Stimulated activated naive CD8-positive, alpha-beta T cell treated with anti-CD3 and anti-CD28 coated beads, Interleukin-15, amount 100 ng/mL, for 72 hours (primary cell): ENCODE measurements around the gene UCHL5.
A peak's percentile ranks its signal among the peaks of the same experiment; 100 is the strongest.
"Not testable (repeated sequence)": the region's sequence is repeated elsewhere in the genome, so short reads cannot be mapped to it uniquely, and the experiment has no call there.

Experiments used
- ATAC-seq: fragments of 150-1000 bp; cut with Tn5 transposase; 2 replicates; pipeline ENCODE4 v1.10.0; 2021; ENCODE audit warnings: mild to moderate bottlenecking, moderate library complexity
- DNase-seq, 2 donors: peaks; one replicate each; pipeline ENCODE4 v3.0.0; 2021 to 2022
- H3K27ac Mint-ChIP-seq, 2 donors: one replicate each; pipeline ENCODE4 v1.8.0; 2022; ENCODE audit warnings: mild to moderate bottlenecking in 2 of 2, mixed read lengths in 2 of 2, moderate library complexity in 2 of 2
- H3K27me3 Mint-ChIP-seq: one replicate; pipeline ENCODE4 v1.8.0; 2022; ENCODE audit warnings: mixed read lengths
- H3K4me1 Mint-ChIP-seq: one replicate; pipeline ENCODE4 v1.8.0; 2022; ENCODE audit warnings: mild to moderate bottlenecking, mixed read lengths
- H3K4me3 Mint-ChIP-seq, 2 donors: one replicate each; pipeline ENCODE4 v1.8.0; 2022; ENCODE audit warnings: mild to moderate bottlenecking in 2 of 2, mixed read lengths in 2 of 2, moderate library complexity in 1 of 2
- H3K9me3 Mint-ChIP-seq, 2 donors: one replicate each; pipeline ENCODE4 v1.8.0; 2022; ENCODE audit warnings: mixed read lengths in 2 of 2

UCHL5 gene

DNA sequence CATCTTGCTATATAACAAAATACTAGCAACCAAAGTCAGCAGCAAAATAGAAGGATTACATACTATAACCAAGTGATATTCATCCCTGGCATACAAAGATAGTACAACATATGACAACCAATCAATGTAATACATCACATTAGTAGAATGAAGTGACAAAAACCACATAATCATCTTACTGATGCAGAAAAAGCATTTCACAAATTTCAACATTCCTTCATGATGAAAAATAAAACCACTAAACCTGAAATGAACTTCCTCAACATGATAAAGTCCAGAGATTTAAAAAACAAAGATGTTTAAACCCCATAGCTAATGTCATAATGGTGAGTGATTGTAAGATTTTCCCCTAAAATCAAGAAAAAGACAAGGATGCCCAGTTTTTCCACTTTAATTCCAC, 18.8 kb upstream of the UCHL5 start:
- Mint-ChIP-seq H3K27ac (no peak overlapping the region), H3K27me3 (no peaks in the 10 kb centered on the region), H3K4me3 (no peak overlapping the region), H3K9me3 (peaks cover 0 to 4% of the 10 kb centered on the region in 2 donors), H3K4me1 (no peaks in the 10 kb centered on the region)
- ATAC-seq (no peak), DNase-seq (no peak)

DNA sequence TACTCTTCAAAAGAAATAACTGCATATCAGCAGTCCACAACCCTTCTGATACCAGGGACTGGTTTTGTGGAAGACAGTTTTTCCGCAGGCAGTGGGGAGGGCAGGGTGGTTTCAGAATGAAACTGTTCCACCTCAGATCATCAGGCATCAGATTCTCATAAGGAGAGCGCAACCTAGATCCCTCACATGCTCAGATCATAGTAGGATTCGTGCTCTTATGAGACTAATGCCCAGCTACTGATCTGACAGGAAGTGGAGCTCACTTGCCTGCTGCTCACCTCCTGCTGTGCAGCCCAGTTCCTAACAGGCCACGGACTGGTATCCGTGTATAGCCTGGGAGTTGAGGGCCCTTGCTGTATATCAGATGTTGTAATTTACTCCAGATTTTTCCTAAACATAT, 11.8 kb upstream of the UCHL5 start:
- ATAC-seq (peak; percentile 91), DNase-seq (peak in 1 of 2 donors; percentile 21)
- Mint-ChIP-seq H3K4me3 (peak overlapping the region; percentile 6 to 25), H3K27ac (no peak overlapping the region), H3K4me1 (peaks cover 32% of the 10 kb centered on the region), H3K9me3 (no peaks in the 10 kb centered on the region), H3K27me3 (no peaks in the 10 kb centered on the region)

DNA sequence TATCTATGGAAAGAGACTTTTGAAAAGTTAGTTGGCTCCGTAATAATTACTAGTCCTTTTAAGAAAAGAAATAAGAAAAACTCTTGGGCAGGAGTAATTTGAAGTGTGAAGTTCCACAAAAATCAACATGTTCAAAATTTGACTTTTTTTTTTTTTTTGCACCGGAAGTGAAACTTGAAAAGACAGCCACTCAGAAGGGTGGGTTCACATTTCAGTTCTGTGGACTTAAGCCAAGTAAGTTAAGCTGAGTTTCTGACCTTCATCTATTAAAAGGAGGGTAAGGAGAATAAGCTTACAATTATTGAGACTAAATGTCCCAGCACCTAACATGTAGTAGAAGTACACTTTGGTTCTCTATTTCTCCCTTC, 11.2 kb upstream of the UCHL5 start:
- no peaks in the 10 kb centered on the region for H3K9me3 Mint-ChIP-seq
- peak overlapping the region in 1 of 2 donors; percentile 7 for H3K27ac Mint-ChIP-seq
- ATAC-seq (no peak), DNase-seq (no peak)
- H3K4me3 Mint-ChIP-seq, result peak overlapping the region in 1 of 2 donors; percentile 49
- H3K27me3 Mint-ChIP-seq, result no peaks in the 10 kb centered on the region
- H3K4me1 Mint-ChIP-seq, result peaks cover 35% of the 10 kb centered on the region

DNA sequence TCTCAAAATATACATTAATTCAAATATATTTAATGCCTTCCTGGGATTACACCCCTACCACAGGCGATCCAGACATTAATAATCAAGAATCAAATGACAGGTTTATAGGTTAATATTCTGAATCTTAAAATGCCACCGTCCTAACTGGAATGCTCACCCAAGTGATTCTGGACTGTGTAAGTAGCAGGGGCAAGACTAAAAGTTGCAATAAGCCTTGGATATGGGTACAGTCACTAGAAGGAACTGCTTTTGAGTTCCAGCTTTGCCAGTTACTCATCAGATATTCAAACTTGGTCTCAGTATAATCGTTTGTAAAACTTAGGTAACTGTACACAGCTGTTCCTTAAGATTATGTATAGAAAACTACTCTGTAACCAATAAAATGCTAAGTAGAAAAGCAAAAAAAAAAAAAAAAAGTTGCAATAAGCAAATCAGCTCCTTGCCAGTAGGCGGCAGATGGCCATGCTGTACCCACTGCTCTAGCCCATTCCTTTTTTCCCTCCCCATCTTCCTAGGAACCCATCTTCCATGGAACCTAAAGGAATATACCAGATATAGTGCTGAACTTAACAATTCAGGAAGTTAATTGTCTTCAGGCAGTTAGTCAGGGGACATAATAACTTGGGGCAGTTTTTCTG, 10.7 kb upstream of the UCHL5 start:
- H3K27ac Mint-ChIP-seq, result peak overlapping the region in 1 of 2 donors; percentile 7
- ATAC-seq (no peak), DNase-seq (no peak)
- peak overlapping the region in 1 of 2 donors; percentile 49 for H3K4me3 Mint-ChIP-seq
- peaks cover 40% of the 10 kb centered on the region for H3K4me1 Mint-ChIP-seq
- H3K9me3 Mint-ChIP-seq, result no peaks in the 10 kb centered on the region
- no peaks in the 10 kb centered on the region for H3K27me3 Mint-ChIP-seq

DNA sequence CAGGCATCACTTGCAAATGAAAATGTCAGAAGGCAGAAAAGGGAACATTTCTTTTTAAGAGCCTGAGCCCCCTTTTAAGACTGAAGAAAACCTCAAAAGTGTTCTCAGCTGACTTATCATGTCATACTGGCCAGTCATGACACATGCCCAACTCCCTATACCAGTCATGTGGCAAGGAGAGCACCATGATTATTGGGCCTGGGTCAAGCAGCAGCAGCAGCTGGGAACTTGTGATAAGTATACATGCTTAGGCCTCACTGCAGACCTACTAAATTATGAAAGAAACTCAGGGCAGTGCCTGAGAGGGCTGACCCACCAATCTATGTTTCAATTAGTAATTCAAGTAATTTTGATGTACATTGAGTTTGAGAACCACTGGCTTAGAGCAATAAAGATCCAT, 8.9 kb upstream of the UCHL5 start:
- no peak for DNase-seq
- Mint-ChIP-seq H3K9me3 (no peaks in the 10 kb centered on the region), H3K27me3 (no peaks in the 10 kb centered on the region), H3K4me3 (no peak overlapping the region), H3K27ac (no peak overlapping the region), H3K4me1 (peaks cover 55% of the 10 kb centered on the region)
- ATAC-seq, result peak; percentile 38

DNA sequence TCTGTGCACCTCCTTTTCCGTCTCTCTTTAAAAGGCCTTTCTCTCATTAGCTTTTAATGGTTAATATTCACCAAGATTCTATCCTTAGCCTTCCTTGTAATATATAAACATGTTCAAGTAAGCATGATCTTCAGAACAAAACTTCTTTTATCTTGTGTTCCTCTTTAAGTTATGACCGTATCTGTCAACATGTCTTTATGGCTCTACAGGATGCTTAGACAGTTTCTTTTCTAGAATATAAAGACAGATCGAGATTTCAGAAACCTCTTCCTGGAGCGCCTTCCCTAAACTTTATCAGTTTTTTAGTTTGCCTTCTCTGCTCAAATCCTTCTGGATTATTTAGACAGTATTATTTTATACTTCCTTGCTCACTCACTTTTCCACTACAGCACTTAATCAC, 7.4 kb upstream of the UCHL5 start:
- H3K27me3 Mint-ChIP-seq, result no peaks in the 10 kb centered on the region
- no peak overlapping the region for H3K27ac Mint-ChIP-seq
- DNase-seq (no peak), ATAC-seq (no peak)
- H3K9me3 Mint-ChIP-seq, result peaks cover 0 to 5% of the 10 kb centered on the region in 2 donors
- peaks cover 61% of the 10 kb centered on the region for H3K4me1 Mint-ChIP-seq
- H3K4me3 Mint-ChIP-seq, result no peak overlapping the region

DNA sequence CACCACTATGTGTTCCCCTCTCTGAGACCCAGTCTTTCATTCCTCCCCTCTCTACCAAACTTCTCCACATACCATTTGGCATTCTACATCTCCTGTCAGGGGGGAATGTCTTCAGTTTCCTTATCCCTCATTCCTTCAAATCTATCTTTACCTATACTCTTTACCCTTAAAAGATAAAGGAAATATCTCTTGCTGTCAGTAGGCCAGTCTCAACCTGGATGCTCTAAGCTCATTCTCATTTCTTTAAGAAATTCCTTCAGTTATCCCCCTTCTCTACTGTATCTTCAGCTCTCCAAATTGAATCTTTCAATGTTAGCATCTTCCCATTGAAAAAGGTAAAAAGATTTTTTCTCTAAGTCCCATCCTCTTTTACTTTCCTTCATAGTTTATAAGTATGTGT, 6.8 kb upstream of the UCHL5 start:
- no peaks in the 10 kb centered on the region for H3K27me3 Mint-ChIP-seq
- peaks cover 63% of the 10 kb centered on the region for H3K4me1 Mint-ChIP-seq
- H3K4me3 Mint-ChIP-seq, result no peak overlapping the region

DNA sequence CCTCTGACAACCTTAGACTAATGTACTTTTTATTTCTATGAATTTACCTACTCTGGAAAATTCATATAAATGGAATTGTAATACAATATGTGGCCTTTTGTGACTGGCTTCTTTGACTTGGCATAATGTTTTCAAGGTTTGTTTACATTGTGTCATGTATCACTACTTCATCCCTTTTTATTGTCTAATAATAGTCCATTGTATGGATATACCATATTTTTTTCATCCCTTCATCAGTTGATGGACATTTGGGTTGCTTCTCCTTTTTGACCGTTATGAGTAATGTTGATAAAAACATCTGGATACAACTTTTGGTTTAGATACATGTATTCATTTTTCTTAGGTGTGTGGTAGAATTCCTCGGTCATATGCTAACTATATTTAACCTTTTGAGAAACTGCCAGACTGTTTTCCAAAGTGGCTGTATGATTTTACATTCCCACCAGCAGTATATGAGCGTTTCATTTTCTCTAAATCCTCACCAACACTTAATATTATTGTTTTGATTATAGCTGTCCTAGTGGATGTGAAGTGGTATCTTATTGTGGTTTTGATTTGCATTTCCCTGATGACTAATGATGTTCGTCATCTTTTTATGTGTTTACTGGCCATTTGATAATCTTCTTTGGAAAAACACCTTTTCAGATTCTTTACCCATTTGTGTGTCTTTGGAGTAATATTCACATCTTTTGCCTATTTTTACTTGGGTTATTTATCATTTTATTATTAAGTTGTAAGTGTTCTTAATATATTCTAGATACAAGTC, 3.7 kb upstream of the UCHL5 start:
- H3K27ac Mint-ChIP-seq, result peak overlapping the region in 1 of 2 donors; percentile 19
- peaks cover 63% of the 10 kb centered on the region for H3K4me1 Mint-ChIP-seq
- no peak for ATAC-seq
- no peak for DNase-seq
- no peaks in the 10 kb centered on the region for H3K27me3 Mint-ChIP-seq
- peak overlapping the region in 1 of 2 donors; percentile 35 for H3K4me3 Mint-ChIP-seq
- H3K9me3 Mint-ChIP-seq, result peaks cover 0 to 5% of the 10 kb centered on the region in 2 donors

More for the DNA sequence above, 6.8 kb upstream of the UCHL5 start:
- peaks cover 0 to 5% of the 10 kb centered on the region in 2 donors for H3K9me3 Mint-ChIP-seq
- no peak for DNase-seq
- no peak for ATAC-seq
- H3K27ac Mint-ChIP-seq, result peak overlapping the region in 1 of 2 donors; percentile 59

DNA sequence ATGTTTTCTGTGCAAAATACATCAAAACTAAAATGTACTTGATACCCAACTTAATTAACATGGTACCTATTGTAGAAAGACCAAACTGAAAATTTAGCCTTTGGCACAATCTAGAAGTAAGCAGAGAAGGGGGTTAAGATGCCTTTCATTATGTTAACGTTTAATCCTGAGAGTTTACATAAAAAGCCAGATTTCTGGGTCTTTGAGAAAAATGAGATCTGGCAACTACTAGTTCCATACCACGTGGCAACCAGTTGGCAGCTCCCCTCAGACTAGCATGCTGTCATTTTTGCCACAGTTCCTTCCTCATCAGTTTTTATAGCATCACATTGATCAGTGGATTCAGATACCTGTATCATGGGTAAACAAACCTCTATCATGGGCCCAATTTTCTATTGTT, 1.8 kb upstream of the UCHL5 start:
- Mint-ChIP-seq H3K4me3 (peak overlapping the region; percentile 90 to 97), H3K27ac (peak overlapping the region in 1 of 2 donors; percentile 5), H3K27me3 (no peaks in the 10 kb centered on the region), H3K9me3 (peaks cover 0 to 5% of the 10 kb centered on the region in 2 donors), H3K4me1 (peaks cover 62% of the 10 kb centered on the region)
- ATAC-seq (no peak), DNase-seq (no peak)

DNA sequence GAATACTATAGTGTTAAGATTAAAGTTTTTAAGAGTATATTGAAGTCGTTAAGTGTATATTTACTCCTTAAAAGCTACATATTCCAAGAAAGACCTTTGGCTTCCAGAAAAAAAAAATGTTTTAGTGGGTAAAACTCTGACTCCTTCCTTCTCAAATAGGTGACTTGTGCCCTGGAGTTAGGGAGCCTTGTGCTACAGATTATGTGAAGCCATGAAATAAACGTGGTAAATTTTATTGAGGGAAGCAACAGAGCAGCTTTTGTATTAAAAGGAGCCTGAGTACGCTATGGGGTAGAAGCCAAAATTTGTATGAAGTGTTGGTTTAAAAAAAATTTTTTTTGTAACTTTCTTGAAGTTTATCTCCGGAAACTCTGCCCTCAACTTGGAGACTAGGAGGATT, 1.2 kb upstream of the UCHL5 start:
- H3K9me3 Mint-ChIP-seq, result peaks cover 0 to 5% of the 10 kb centered on the region in 2 donors
- peak overlapping the region; percentile 98 to 99 for H3K27ac Mint-ChIP-seq
- H3K4me3 Mint-ChIP-seq, result peak overlapping the region; percentile 90 to 97
- DNase-seq (no peak), ATAC-seq (no peak)
- H3K27me3 Mint-ChIP-seq, result no peaks in the 10 kb centered on the region
- H3K4me1 Mint-ChIP-seq, result peaks cover 60% of the 10 kb centered on the region

DNA sequence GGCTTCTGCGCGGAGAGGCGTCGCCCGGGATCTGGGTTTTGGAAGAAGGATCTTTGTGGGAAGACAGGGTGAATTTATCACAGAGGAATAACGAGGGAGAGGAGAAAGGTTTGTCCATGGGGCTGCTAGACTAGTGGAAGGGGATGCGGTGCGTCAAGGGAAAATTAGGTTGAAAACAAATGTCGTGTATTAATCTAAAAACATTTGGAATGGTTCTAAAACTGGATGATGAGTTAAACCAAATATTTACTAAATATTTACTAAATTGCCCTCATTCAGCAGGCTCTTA, 899 bp upstream of the UCHL5 start:
- H3K4me1 Mint-ChIP-seq, result peaks cover 57% of the 10 kb centered on the region

DNA sequence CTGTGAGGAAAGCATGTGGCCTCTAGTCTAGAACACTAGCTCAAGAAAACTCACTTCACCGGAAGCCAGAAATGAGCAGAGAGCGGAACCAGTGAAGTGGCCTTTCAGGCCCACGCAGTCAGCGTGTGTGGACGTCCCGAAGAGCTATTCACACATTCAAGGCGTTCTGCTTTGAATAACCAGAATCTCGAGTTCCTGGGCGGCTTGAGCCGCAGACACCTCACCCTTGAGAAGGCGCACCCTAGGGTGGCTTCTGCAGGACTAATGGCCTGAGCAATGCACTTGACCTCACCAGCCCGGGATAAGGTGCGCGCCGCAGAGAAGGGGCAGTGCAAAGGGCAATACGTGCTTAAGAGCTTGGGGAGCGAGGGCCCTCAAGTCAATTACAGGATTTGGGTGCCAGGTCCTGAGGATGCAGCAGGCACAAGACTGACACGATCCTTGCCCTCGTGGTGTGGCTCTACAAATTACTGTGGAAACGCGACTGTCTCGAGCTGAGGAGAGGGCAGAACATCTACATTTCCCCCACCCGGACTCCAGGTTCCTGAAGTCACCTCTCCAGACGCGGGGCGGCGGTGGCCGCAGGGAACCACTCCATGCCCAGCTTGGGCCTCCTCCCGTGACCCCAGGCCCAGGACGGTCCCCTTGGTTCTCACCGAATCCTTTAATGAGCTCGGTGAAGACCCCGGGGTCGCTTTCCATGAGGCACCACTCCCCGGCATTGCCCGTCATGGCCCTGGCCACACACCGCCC, 455 bp downstream of the UCHL5 start:
- ATAC-seq (peak; percentile 68), DNase-seq (peak; percentile 64 to 76)
- Mint-ChIP-seq H3K27ac (peak overlapping the region; percentile 98 to 99), H3K4me3 (peak overlapping the region; percentile 90 to 97), H3K4me1 (peaks cover 45% of the 10 kb centered on the region), H3K27me3 (no peaks in the 10 kb centered on the region), H3K9me3 (peaks cover 0 to 5% of the 10 kb centered on the region in 2 donors)

More for the DNA sequence above, 899 bp upstream of the UCHL5 start:
- Mint-ChIP-seq H3K4me3 (peak overlapping the region; percentile 90 to 97), H3K9me3 (peaks cover 0 to 5% of the 10 kb centered on the region in 2 donors), H3K27me3 (no peaks in the 10 kb centered on the region), H3K27ac (peak overlapping the region; percentile 98 to 99)
- ATAC-seq (no peak), DNase-seq (no peak)

DNA sequence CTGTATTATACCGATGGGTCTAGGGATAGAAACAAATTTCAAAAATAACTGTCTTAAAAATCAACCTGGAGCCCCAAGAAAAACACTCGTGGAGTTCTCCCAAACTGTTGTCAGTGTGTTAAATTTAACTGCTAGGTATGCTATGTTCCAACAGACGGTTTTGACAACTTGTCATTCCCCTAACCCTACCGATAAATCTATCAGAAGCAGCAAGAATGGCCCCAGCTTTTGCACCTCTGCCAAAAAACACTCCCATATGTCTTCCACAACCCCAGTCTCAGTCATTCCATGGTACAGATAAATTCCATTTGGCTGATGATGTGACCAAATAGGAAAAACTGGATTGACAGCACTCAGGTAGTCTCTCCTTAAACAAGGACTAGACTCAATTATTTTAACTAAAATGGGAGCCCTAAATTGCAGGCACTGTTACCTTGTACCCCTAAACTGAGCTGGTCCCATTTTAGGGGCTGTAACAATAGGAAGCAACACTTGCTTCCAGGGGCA, 4.9 kb downstream of the UCHL5 start:
- no peaks in the 10 kb centered on the region for H3K9me3 Mint-ChIP-seq
- H3K4me3 Mint-ChIP-seq, result no peak overlapping the region
- ATAC-seq (no peak), DNase-seq (no peak)
- H3K4me1 Mint-ChIP-seq, result peaks cover 20% of the 10 kb centered on the region
- H3K27me3 Mint-ChIP-seq, result no peaks in the 10 kb centered on the region
- H3K27ac Mint-ChIP-seq, result no peak overlapping the region

DNA sequence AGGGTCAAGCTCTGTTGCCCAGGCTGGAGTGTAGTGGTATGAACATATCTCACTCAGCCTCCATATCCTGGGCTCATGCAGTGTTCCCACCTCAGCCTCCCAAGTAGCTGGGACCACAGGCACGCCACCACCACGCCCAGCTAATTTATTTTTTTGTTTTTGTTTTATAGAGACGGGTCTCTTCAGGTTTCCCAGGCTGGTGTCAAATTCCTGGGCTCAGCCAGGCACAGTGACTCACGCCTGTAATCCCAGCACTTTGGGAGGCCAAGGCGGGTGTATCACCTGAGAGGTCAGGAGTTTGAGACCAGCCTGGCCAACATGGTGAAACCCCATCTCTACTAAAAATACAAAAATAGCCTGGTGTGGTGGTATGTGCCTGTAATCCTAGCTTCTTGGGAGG, 10.2 kb downstream of the UCHL5 start:
- not testable (repeated sequence) for H3K4me1 Mint-ChIP-seq, DNase-seq, H3K9me3 Mint-ChIP-seq, H3K27me3 Mint-ChIP-seq, ATAC-seq, H3K27ac Mint-ChIP-seq, H3K4me3 Mint-ChIP-seq

DNA sequence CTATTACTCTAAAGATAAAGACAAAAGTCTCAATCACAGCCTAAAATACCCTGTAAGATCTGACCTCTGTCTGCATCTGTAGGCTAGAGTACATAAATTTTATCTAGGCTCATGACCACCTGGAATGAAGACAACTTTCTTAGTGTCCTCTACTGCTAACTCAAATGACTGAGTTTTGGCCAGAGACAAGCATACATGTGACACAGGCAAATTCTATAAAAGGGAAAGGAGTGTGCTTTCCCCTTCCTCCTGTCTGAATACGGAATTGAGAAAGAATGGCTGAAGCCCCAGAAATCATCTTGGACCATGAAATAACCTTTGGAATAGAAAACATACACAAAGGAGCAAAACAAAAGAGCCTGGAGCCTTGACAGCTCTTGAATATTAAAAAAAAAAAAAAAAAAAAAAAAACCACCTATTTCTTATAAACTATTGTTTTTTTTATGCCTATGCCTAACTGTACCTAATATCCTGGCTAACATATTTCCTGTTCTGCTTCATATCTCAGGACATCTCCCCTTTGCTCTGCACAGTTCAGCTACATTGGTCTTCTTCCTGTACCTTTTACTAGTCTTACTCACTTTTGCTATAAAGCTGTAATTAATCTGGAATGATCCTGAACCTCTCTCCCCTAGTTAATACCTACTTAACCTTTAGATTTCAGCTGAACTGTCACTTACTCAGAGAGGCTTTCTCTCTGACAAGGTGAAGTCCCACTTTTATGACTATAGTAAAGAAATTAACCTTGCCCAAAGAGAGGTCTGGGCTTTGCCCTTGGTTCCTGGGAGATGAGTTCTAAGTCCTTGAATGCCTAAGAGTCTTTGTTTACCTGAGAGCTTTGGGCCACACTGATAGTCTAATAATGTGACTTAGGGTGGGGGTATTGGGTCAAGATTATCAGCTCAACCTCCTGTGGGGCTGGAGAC, 16.1 kb downstream of the UCHL5 start:
- no peak for DNase-seq
- ATAC-seq, result peak; percentile 28
- H3K27me3 Mint-ChIP-seq, result no peaks in the 10 kb centered on the region
- no peak overlapping the region for H3K27ac Mint-ChIP-seq
- peaks cover 11% of the 10 kb centered on the region for H3K4me1 Mint-ChIP-seq
- no peaks in the 10 kb centered on the region for H3K9me3 Mint-ChIP-seq
- H3K4me3 Mint-ChIP-seq, result no peak overlapping the region
